ENCODE measurements around the gene ATP6V0C.
"Not testable (repeated sequence)": the region's sequence is repeated elsewhere in the genome, so short reads cannot be mapped to it uniquely, and the experiment has no call there.

The ATP6V0C gene

DNA sequence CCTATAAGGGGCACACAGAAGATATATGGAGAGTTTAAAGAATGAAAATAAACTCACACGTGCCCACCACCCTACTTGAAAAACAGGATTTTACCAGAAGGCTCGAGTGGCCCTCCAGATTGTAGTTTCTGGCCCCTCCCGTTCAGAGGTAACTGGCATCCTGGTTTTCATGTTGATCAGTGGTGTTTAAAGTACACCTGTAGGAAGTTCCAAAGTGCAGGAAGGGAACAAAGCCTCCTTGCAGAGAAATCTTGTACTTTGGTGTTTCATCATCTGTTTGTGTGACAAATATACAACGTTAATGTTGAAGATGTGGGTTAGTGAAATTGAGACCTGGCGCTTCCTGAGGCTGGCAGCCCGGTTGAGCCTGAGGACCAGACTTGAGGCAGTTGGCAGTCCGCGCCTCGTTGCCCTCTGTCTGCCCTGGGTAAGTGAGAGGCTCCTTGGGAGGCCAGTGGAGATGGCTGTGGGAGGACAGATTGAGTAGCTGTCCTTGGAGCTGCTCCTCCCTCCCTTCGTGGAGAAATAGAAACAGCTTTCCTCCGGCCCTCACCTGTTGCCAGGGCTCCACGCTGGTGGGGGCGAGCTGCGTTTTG is 36.6 kb downstream of the ATP6V0C start:
- not testable (repeated sequence) for DNase-seq (ENCODE audit: low spot score)

DNA sequence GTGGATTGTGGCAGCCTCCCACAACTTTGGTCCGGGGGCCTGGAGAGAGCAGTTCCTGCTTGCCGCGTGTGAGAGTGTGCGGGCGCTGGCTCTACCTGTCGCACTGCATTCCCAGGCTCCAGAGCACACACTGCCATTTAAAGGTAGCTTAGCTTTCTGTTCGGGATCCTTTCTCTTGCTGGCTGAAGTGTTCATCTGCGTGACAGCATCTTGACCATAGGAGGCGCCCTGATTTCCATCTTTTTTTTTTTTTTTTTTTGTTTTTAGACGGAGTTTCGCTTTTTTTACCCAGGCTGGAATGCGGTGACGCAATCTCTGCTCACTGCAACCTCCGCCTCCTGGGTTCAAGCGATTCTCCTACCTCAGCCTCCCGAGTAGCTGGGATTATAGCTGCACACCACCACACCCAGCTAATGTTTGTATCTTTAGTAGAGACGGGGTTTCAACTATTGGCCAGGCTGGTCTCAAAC is 37.7 kb downstream of the ATP6V0C start:
- DNase-seq (ENCODE audit: low spot score): not testable (repeated sequence)

DNA sequence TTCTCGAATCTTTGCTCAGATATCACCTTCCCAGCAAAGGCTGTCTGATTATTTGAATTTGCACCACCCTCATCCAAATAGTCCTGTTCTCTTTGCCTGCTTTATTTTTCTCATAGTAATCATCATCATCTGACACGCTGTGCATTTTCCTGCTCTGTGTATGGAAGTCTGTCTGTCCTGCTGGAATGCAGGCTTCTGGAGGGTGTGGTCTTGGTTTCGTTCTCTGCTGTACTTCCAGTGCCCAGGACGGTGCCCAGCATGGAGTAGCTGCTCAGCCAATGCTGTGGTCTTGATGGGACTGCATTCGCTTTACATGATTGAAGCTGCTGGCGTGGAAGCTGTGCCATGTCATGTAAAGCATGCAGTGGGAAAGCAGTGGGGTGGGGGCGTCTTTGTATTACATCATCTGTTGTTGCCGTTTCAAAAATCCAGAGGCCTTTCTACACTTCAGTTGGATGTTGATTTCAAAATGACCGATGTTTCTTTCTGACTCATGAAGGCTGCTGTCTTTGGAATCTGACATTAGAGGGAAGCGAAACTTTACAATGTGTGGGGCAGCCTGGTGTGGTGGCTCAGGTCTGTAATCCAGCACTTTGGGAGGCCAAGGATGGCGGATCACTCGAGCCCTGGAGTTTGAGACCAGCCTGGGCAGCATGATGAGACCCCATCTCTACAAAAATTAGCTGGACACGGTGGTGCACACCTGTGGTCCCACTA is 41.1 kb downstream of the ATP6V0C start:
- DNase-seq (ENCODE audit: low spot score): not testable (repeated sequence)

DNA sequence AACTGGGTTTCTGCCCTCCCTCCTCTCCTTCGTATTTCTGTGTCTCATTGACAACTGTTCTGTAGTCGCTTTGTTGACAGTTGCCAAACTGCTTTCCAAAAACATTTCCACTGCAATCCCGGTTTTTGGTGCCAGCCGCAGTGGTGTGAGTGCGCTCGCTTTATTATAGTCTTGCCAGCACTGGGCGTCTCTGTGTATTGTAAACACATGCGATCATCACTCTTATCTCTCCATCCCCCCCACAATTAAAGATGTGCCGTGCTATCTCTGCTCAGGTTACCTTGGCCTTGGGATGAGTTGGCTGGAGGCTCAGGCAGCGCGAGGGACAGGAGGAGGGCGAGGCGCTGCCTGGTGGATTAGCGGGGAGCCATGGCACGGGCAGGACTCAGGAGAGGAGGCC is 43.4 kb downstream of the ATP6V0C start:
- DNase-seq (ENCODE audit: low spot score): not testable (repeated sequence)

DNA sequence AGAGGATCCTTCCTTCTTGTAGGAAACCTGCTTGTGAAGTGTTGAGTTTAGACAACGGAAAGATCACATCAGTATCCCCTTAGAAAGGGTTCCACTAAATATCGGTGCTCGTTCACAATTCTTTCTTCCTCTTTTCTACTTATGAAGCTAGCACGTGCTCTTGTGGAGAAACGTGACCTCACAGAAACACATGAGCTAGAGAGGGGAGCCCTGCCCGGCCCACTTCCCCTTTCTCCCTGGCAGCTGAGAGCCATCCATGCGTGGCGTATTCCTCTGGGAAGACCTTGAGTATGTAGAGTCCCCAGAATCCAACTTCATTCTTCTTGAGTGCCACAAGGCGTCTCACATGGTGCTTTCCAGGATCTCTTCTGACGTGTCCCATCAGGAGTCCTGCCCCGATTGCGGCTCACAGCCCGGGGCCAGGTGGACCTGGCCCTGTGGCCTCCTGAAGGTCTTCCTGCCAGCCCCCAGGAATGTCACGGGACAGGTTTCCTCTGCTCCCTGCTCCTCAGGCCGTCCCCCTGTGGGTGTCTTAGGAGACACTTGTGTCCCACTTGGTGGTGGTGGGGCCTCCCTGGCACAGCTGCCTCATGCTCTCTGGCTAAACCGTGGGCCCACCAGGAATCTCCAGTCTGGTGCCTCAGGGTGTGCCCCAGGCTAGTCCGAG is 46.5 kb downstream of the ATP6V0C start:
- not testable (repeated sequence) for DNase-seq (ENCODE audit: low spot score)

DNA sequence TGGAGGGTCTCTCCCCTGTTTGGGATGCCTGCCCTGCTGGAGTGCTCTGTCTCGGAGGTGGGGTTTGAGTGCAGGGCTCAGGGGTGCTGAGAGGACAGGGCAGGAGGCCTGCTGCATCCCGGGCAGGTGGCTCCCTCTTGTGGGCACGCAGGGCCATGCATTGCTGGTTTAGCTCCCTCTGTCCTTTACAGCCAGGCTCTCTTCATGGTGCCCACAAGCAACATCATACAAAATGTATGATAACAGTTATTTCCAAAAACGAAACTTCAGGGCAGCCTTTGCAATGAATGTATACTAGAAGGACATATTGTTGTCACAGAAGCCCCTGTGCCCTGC is 47.0 kb downstream of the ATP6V0C start:
- not testable (repeated sequence) for DNase-seq (ENCODE audit: low spot score)

DNA sequence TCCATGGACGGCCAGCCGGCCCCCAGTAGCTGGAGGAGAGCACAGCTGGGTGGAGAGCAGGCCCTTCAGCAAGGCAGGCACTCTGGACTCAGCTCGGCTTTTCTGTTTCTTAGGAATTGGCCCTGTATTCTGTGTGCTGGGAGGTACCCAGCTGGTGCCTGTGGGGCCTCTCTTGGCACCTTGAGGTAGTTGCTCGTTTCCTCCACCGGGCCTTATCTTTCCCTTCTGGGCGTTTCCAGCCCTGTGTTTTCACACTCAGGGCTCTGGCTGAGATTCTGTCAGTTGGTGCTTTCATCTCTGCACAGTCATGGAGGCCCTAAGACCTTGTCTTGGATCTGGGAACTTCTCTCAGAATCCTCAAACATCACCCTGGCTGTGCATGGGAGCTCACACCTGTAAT is 53.8 kb downstream of the ATP6V0C start:
- not testable (repeated sequence) for DNase-seq (ENCODE audit: low spot score)

DNA sequence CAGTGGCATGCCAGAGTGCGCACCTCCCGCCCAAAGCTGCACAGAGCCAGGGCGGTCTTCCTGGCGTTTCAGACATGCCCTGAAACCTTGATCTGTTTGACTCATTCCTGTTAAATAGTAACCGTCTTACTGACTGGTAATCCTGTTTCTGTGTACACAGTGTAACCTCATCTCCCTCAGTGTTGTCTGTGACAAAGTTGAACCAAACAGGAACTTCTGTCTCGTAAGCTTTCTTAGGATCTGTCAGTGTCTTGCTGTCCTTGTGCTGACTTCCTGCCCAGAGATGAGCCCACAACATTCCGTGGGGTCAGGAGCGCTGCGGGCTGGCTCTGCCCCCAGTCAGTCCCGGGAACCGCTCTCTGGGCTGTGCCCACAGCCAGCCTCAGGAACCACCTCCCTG is 54.8 kb downstream of the ATP6V0C start:
- not testable (repeated sequence) for DNase-seq (ENCODE audit: low spot score)
